BJ (cell line): ENCODE data around the gene FRMD4A. TPM values are rescaled to one million over a fixed set of nuclear protein-coding genes. Genes with fewer than 3 reads are reported as not detected.

Experiments used
- CTCF ChIA-PET: fragments of 350-600 bp; formaldehyde crosslinking; extraction: SDS; loops from one replicate; lab custom pipeline; 2021; ENCODE audit warnings: antibody characterized with exemption, inconsistent platforms; lab: Yijun Ruan, JAX
- POLR2A ChIA-PET: fragments of 300-600 bp; sonication (Branson Sonifier 250); formaldehyde crosslinking; extraction: SDS; loops from one replicate; lab custom pipeline; 2021; ENCODE audit warnings: antibody characterized with exemption; lab: Charles Lee
- DNase-seq: peaks from one replicate; pipeline ENCODE4 v3.0.0-alpha.2; 2011; ENCODE audit warnings: low read depth
- H3K27me3 ChIP-seq: 2 replicates; pipeline ENCODE4 v1.6.0; 2011; ENCODE audit warnings: low read length; ENCODE audit not compliant: control insufficient read depth, insufficient read depth
- H3K36me3 ChIP-seq: 2 replicates; pipeline ENCODE4 v1.5.1; 2011; ENCODE audit warnings: low read length; ENCODE audit not compliant: control insufficient read depth, insufficient read depth
- H3K4me3 ChIP-seq: 2 replicates; pipeline ENCODE4 v1.5.1; 2011; ENCODE audit warnings: low read depth, mild to moderate bottlenecking, control low read depth, low read length
- CTCF ChIP-seq: IDR thresholded peaks from 2 replicates; pipeline ENCODE4 v1.5.1; 2011; ENCODE audit warnings: low read depth, mild to moderate bottlenecking, control low read depth, inconsistent platforms, low read length, moderate library complexity; ENCODE audit not compliant: insufficient read depth
- polyA plus RNA-seq: library from polyadenylated mRNA; depleted of rRNA; stranded (reverse); fragments of >200 nt; gene quantifications from 2 replicates; pipeline ENCODE4 v1.2.3, GENCODE V29; 2011

The FRMD4A gene
- polyA plus RNA-seq, 1 experiment: 31.6 TPM

GRCh38 chr10:14156104-14156503, 174.6 kb downstream of the FRMD4A start:
- Histone ChIP-seq H3K4me3 (no peak overlapping the region), H3K36me3 (no peaks in the 10 kb centered on the region), H3K27me3 (peaks cover 2% of the 10 kb centered on the region; the same call in 1 of the 2 replicates)
- no peak for DNase-seq
- ChIA-PET CTCF (no interaction called here), POLR2A (no interaction called here)
- no peak for TF ChIP-seq CTCF

- H3K27me3 ChIP-seq: peaks cover 2% of the 10 kb centered on the region; the same call in 1 of the 2 replicates
- POLR2A ChIA-PET: no interaction called here
- no peaks in the 10 kb centered on the region for H3K36me3 ChIP-seq
- no peak overlapping the region for H3K4me3 ChIP-seq
- TF ChIP-seq CTCF: no peak
- DNase-seq: no peak
- CTCF ChIA-PET: interaction anchor here (0.6 kb wide), 1 partner anchor 20 kb away, joined by 3 read pairs; no protein-coding TSS in a partner anchor
Measured at GRCh38 chr10:14153570-14154055, 177.1 kb downstream of the FRMD4A start.

GRCh38 chr10:14151571-14151970, 179.2 kb downstream of the FRMD4A start:
- Histone ChIP-seq H3K27me3 (no peaks in the 10 kb centered on the region; the same call in 1 of the 2 replicates), H3K4me3 (no peak overlapping the region), H3K36me3 (no peaks in the 10 kb centered on the region)
- DNase-seq: no peak
- ChIA-PET POLR2A (no interaction called here), CTCF (no interaction called here)
- TF ChIP-seq CTCF: no peak

- no peaks in the 10 kb centered on the region for H3K36me3 ChIP-seq
- ChIA-PET POLR2A (no interaction called here), CTCF (no interaction called here)
- DNase-seq: no peak
- H3K27me3 ChIP-seq: no peaks in the 10 kb centered on the region; the same call in 1 of the 2 replicates
- TF ChIP-seq CTCF: no peak
- H3K4me3 ChIP-seq: no peak overlapping the region
Measured at GRCh38 chr10:14150526-14150925, 180.2 kb downstream of the FRMD4A start.

- ChIA-PET POLR2A (no interaction called here), CTCF (interaction anchor here (0.5 kb wide), 1 partner anchor 1712 kb away, joined by 3 read pairs; no protein-coding TSS in a partner anchor)
- no peaks in the 10 kb centered on the region for H3K36me3 ChIP-seq
- no peak overlapping the region for H3K4me3 ChIP-seq
- no peak for DNase-seq
- H3K27me3 ChIP-seq: peaks cover 2% of the 10 kb centered on the region
- TF ChIP-seq CTCF: no peak
Measured at GRCh38 chr10:14146501-14146900, 184.2 kb downstream of the FRMD4A start.
